Stimulated activated CD4-positive, alpha-beta T cell treated with anti-CD3 and anti-CD28 coated beads, Interleukin-4, amount 100 ng/mL, for 48 hours (primary cell): ENCODE data around the gene RUNX1.

Experiments
- DNase-seq, 2 donors: peaks; one replicate each; pipeline ENCODE4 v3.0.0-alpha.2; 2020; ENCODE audit warnings: low read depth in 2 of 2

The RUNX1 gene

GRCh38 chr21:34740198-34740597 is 308.9 kb downstream of the RUNX1 start:
- DNase-seq, result no peak
